K562 (cell line): ENCODE data around the gene NAT8. TPM values are rescaled to one million over a fixed set of nuclear protein-coding genes. Genes with fewer than 3 reads are reported as not detected.
A peak's percentile ranks its signal among the peaks of the same experiment; 100 is the strongest.
"Not testable (repeated sequence)": the region's sequence is repeated elsewhere in the genome, so short reads cannot be mapped to it uniquely, and the experiment has no call there.

Source experiments
- ATAC-seq: fragments of 200-7000 bp; cut with Tn5 transposase; 3 replicates; pipeline ENCODE4 v1.9.1; 2020; ENCODE audit warnings: moderate library complexity
- BruUV-seq: library from RNA; stranded (reverse); fragments of 400-500 nt; replicated peaks from 2 replicates; lab custom pipeline; 2021; lab: Mats Ljungman, UMichigan
- CTCF ChIA-PET: fragments of 300-600 bp; formaldehyde crosslinking; extraction: SDS; loops from one replicate; lab custom pipeline; 2021; ENCODE audit warnings: low intra/inter-chr PET ratio; lab: Yijun Ruan, JAX
- POLR2A ChIA-PET: fragments of 300-600, 350-650 bp; sonication (Branson Sonifier 250); formaldehyde crosslinking; extraction: SDS; loops from one replicate; lab custom pipeline; 2021; ENCODE audit warnings: antibody characterized with exemption, inconsistent platforms; lab: Yijun Ruan, JAX
- DNase-seq, 4 experiments: peaks; one replicate each; pipeline versions ENCODE4 v3.0.0 to v3.0.0-alpha.2; 2011 to 2018; ENCODE audit warnings: low spot score in 3 of 4, mixed read lengths in 3 of 4; ENCODE audit errors: extremely low read depth in 1 of 4
- FAIRE-seq: peaks from 2 replicates; lab custom pipeline; 2011; peaks lifted over from hg19 to GRCh38; lab: Jason Lieb, UNC
- H2AFZ ChIP-seq: 2 replicates; pipeline ENCODE4 v1.6.0; 2011; ENCODE audit warnings: low read depth, low read length, control low read depth, inconsistent platforms
- H3K27ac ChIP-seq: fragments of 200-600 bp; 3 replicates; pipeline ENCODE4 v1.8.0; 2011; ENCODE audit warnings: low read depth, mild to moderate bottlenecking, control low read depth, inconsistent platforms, low read length, moderate library complexity, mixed read lengths; ENCODE audit errors: extremely low read depth
- H3K27me3 ChIP-seq, 2 experiments: fragments of 300-600 bp in 1 of 2; 2 replicates in 1 of 2; 3 replicates in 1 of 2; pipeline versions ENCODE4 v1.6.0 to v1.8.0; 2011; ENCODE audit warnings: inconsistent platforms in 2 of 2, low read length in 2 of 2, mild to moderate bottlenecking in 1 of 2, mixed read lengths in 1 of 2, moderate library complexity in 1 of 2; ENCODE audit not compliant: control insufficient read depth in 2 of 2, insufficient read depth in 2 of 2
- H3K36me3 ChIP-seq: fragments of 300-600 bp; 3 replicates; pipeline ENCODE4 v1.8.0; 2011; ENCODE audit warnings: mild to moderate bottlenecking, low read length, inconsistent platforms; ENCODE audit not compliant: control insufficient read depth, insufficient read depth
- H3K4me1 ChIP-seq, 2 experiments: fragments of 200-600 bp in 1 of 2; replicated peaks in 1 of 2; 2 replicates in 1 of 2; 3 replicates in 1 of 2; pipeline versions ENCODE4 v1.5.1 to v1.8.0; 2011; ENCODE audit warnings: inconsistent platforms in 2 of 2, low read length in 2 of 2, mild to moderate bottlenecking in 1 of 2, mixed read lengths in 1 of 2, moderate library complexity in 1 of 2; ENCODE audit not compliant: control insufficient read depth in 2 of 2, insufficient read depth in 2 of 2
- H3K4me2 ChIP-seq: 2 replicates; pipeline ENCODE4 v1.6.1; 2011; ENCODE audit warnings: low read length, control low read depth, inconsistent platforms, mixed read lengths; ENCODE audit not compliant: insufficient read depth
- H3K4me3 ChIP-seq: fragments of 200-600 bp; sonication (generic), shearing (Covaris generic); 2 replicates; pipeline ENCODE4 v1.5.1; 2016; ENCODE audit warnings: control low read depth, inconsistent platforms
- H3K79me2 ChIP-seq: fragments of 200-600 bp; 3 replicates; pipeline ENCODE4 v1.8.0; 2011; ENCODE audit warnings: low read length, inconsistent platforms; ENCODE audit not compliant: control insufficient read depth, insufficient read depth
- H3K9ac ChIP-seq, 2 experiments: 2 replicates each; pipeline versions ENCODE4 v1.6.0 to v1.6.1; 2011; ENCODE audit warnings: low read depth in 2 of 2, low read length in 2 of 2, control low read depth in 1 of 2, inconsistent platforms in 1 of 2, mild to moderate bottlenecking in 1 of 2, mixed read lengths in 1 of 2; ENCODE audit not compliant: insufficient read depth in 1 of 2
- H3K9me1 ChIP-seq: one replicate; pipeline ENCODE4 v1.6.0; 2011; ENCODE audit warnings: inconsistent platforms, mild to moderate bottlenecking, low read length, moderate library complexity; ENCODE audit not compliant: control insufficient read depth, insufficient read depth
- H3K9me3 ChIP-seq: replicated peaks from 2 replicates; pipeline ENCODE4 v1.5.1; 2011; ENCODE audit warnings: low read depth, low read length, inconsistent platforms; ENCODE audit not compliant: control insufficient read depth, insufficient read depth
- H4K20me1 ChIP-seq: replicated peaks from 2 replicates; pipeline ENCODE4 v1.6.1; 2011; ENCODE audit warnings: low read length, inconsistent platforms, mixed read lengths; ENCODE audit not compliant: control insufficient read depth, insufficient read depth
- CEBPG ChIP-seq, 3 experiments: fragments of 200-800 bp in 1 of 3; sonication (Bioruptor generic) in 1 of 3; sonication (generic) in 1 of 3; formaldehyde crosslinking in 1 of 3; IDR thresholded peaks in 2 of 3; conservative IDR thresholded peaks in 1 of 3; 2 replicates each; pipeline versions ENCODE4 v1.6.1 to v1.8.0; 2016 to 2022; ENCODE audit warnings: missing compliant biosample characterization in 2 of 3, missing genetic modification characterization in 2 of 3, mild to moderate bottlenecking in 1 of 3, missing genetic modification reagents in 1 of 3
- CREM ChIP-seq: IDR thresholded peaks from 2 replicates; pipeline ENCODE4 v1.6.1; 2014; ENCODE audit warnings: antibody characterized with exemption, low read depth
- FUS ChIP-seq: fragments of 200-400 bp; formaldehyde crosslinking; optimal IDR thresholded peaks from 2 replicates; pipeline ENCODE3; 2017; ENCODE audit warnings: low read depth, low read length
- HCFC1 ChIP-seq: IDR thresholded peaks from 2 replicates; pipeline ENCODE4 v1.6.1; 2012; ENCODE audit warnings: low read depth, low read length, improper control_type of control experiment
- ZFX ChIP-seq: sonication (generic); formaldehyde crosslinking; IDR thresholded peaks from 2 replicates; pipeline ENCODE4 v1.8.0; 2022; ENCODE audit warnings: mild to moderate bottlenecking, missing genetic modification reagents, moderate library complexity
- ZNF253 ChIP-seq: fragments of 250-450 bp; sonication (Bioruptor Pico); conservative IDR thresholded peaks from 2 replicates; pipeline ENCODE4 v1.6.1; 2021; ENCODE audit warnings: mild to moderate bottlenecking
- ZSCAN29 ChIP-seq: fragments of 450-650 bp; IDR thresholded peaks from 2 replicates; pipeline ENCODE4 v1.6.1; 2017
- WGBS: fragments of 100-300 bp; shearing (Covaris generic); methylation state at CpG from one replicate; pipeline ENCODE4 v1.1.6; 2016; ENCODE audit warnings: low coverage, mixed read lengths; ENCODE audit not compliant: insufficient coverage; ENCODE audit errors: missing lambda C conversion rate; 5-methylcytosine and 5-hydroxymethylcytosine counted together
- in situ Hi-C: fragments of 300-500 bp; cut with MboI; formaldehyde crosslinking; loops from 4 replicates; pipeline ENCODE4 v1.15.0; 2018; ENCODE audit warnings: inconsistent platforms, mixed read lengths
- intact Hi-C: fragments of 100-400 bp; cut with micrococcal nuclease; formaldehyde crosslinking; loops from 2 replicates; pipeline ENCODE4 v1.14.2; 2022
- polyA plus RNA-seq, 8 experiments: library from polyadenylated mRNA; depleted of rRNA in 4 of 8; stranded (reverse) in 5 of 8; unstranded in 3 of 8; fragments of >200 nt; fragmentation: Nextera tagmentation in 2 of 8; fragmentation: Illumina TruSeq in 1 of 8; extraction: Ambion mirVana in 2 of 8; extraction: Trizol in 1 of 8; gene quantifications; 2 replicates each; pipeline versions ENCODE4 v1.2.1 to v1.2.3, GENCODE V29; 2011 to 2014; ENCODE audit warnings: inconsistent platforms in 1 of 8, missing spikeins in 1 of 8
- total RNA-seq, 7 experiments: library from RNA; depleted of rRNA in 6 of 7; stranded (reverse); fragments of >200 nt in 6 of 7; fragmentation: Illumina TruSeq in 2 of 7; extraction: Trizol in 2 of 7; gene quantifications; 2 replicates each; pipeline versions ENCODE4 v1.2.1 to v1.2.3, GENCODE V29; 2011 to 2021; ENCODE audit warnings: low replicate concordance in 1 of 7
- TF ChIP-seq, protein P1 (sequence below), 3 experiments: IDR thresholded peaks in 2 of 3; conservative IDR thresholded peaks in 1 of 3; 2 replicates each; pipeline ENCODE4 v1.5.1; 2011 to 2012; ENCODE audit warnings: low read length in 3 of 3, mild to moderate bottlenecking in 3 of 3, control low read depth in 2 of 3, improper control_type of control experiment in 1 of 3, inconsistent platforms in 1 of 3, low read depth in 1 of 3, mixed read lengths in 1 of 3, moderate library complexity in 1 of 3; ENCODE audit not compliant: insufficient read depth in 2 of 3

The NAT8 gene
- total and polyA plus RNA-seq, 9 of the 15 experiments (the other 6 are each of a cell fraction or from before 2014, with no cell fraction given), result not detected

DNA sequence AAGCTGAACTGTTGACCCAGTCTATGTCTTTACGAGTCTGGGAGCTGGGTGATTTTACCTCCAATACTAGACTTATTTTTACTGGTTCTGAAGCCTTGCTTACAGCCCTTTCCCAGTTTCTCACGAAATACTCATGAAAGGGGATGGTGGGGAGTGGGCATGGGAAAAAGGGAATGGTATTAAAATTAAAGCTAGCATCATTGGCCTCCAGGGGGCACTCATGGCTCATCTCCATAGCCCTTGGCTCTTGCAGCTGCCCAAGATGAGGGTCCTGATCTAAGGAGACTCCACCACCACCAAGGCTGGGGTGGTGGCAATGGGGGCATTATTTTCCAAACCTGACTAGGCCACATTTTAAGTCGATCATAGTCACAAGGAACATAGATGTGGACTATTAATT lies 22.3 kb downstream of the NAT8 start:
- POLR2A ChIA-PET, result interaction anchor here (0.9 kb wide), 1 partner anchor 10 kb away, joined by 3 read pairs; no protein-coding TSS in a partner anchor
- in situ Hi-C loops, H3K4me1 ChIP-seq, H4K20me1 ChIP-seq, H3K9ac ChIP-seq, H3K4me3 ChIP-seq, H3K4me2 ChIP-seq, H3K27ac ChIP-seq, H3K9me3 ChIP-seq, H3K27me3 ChIP-seq, H3K79me2 ChIP-seq, CTCF ChIA-PET, H3K36me3 ChIP-seq, BruUV-seq, intact Hi-C loops, H2AFZ ChIP-seq, H3K9me1 ChIP-seq: not testable (repeated sequence)
- DNase-seq, result peak in 3 of 4 experiments; percentile 10 to 23 (median 18)
- ATAC-seq, result peak; percentile 75
- WGBS, result 0% methylated on average over 3 of the region's 3 CpGs
- TF ChIP-seq, protein P1, sequence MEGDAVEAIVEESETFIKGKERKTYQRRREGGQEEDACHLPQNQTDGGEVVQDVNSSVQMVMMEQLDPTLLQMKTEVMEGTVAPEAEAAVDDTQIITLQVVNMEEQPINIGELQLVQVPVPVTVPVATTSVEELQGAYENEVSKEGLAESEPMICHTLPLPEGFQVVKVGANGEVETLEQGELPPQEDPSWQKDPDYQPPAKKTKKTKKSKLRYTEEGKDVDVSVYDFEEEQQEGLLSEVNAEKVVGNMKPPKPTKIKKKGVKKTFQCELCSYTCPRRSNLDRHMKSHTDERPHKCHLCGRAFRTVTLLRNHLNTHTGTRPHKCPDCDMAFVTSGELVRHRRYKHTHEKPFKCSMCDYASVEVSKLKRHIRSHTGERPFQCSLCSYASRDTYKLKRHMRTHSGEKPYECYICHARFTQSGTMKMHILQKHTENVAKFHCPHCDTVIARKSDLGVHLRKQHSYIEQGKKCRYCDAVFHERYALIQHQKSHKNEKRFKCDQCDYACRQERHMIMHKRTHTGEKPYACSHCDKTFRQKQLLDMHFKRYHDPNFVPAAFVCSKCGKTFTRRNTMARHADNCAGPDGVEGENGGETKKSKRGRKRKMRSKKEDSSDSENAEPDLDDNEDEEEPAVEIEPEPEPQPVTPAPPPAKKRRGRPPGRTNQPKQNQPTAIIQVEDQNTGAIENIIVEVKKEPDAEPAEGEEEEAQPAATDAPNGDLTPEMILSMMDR (IDR thresholded peaks at IDR 0.05 in 2 of 3, conservative IDR thresholded peaks at IDR 0.05 in 1 of 3; ENCODE audit: insufficient read depth in 2 of 3, low read depth in 1 of 3, low read length in 3 of 3), result peak; percentile 30 to 57 (median 52)
- peak; percentile 84 for FAIRE-seq

GRCh38 chr2:73614997-73615396 lies 27.2 kb downstream of the NAT8 start:
- Histone ChIP-seq H3K36me3 (no peaks in the 10 kb centered on the region), H3K27me3 (peaks cover 7 to 19% of the 10 kb centered on the region in 2 experiments; a peak in 4 of 5 replicates), H2AFZ (no peak overlapping the region), H3K4me3 (no peak overlapping the region), H3K9me1 (no peaks in the 10 kb centered on the region), H3K27ac (no peak overlapping the region), H4K20me1 (peaks cover 3% of the 10 kb centered on the region; the same call in 1 of the 2 replicates), H3K4me2 (no peak overlapping the region), H3K9me3 (no peaks in the 10 kb centered on the region), H3K79me2 (no peaks in the 10 kb centered on the region), H3K9ac (no peak overlapping the region), H3K4me1 (no peaks in the 10 kb centered on the region)
- DNase-seq (no peak), ATAC-seq (no peak), FAIRE-seq (no peak)
- intact Hi-C loops, result no loop called here
- in situ Hi-C loops, result no loop called here
- POLR2A ChIA-PET, result interaction anchor here (0.6 to 0.7 kb wide), 2 partner anchors 62 to 539 kb away, joined by 3 read pairs; no protein-coding TSS in a partner anchor
- CTCF ChIA-PET, result no interaction called here
- no TSS peak for BruUV-seq
- TF ChIP-seq FUS (no peak), HCFC1 (no peak), ZNF253 (no peak), ZSCAN29 (no peak), ZFX (no peak), CEBPG (CRISPR knock-in tag; IDR thresholded peaks at IDR 0.05) (no peak), CEBPG (tag; conservative IDR thresholded peaks at IDR 0.05 in 1 of 2, IDR thresholded peaks at IDR 0.05 in 1 of 2) (no peak), CREM (no peak)
